Fibroblast of gingiva (primary cell): ENCODE data around the gene PACSIN1.

Experiments used
- DNase-seq: peaks from one replicate; pipeline ENCODE4 v3.0.0-alpha.2; 2011; ENCODE audit warnings: low read depth

The PACSIN1 gene

GRCh38 chr6:34581561-34581920 lies 115.7 kb downstream of the PACSIN1 start:
- no peak for DNase-seq

DNA sequence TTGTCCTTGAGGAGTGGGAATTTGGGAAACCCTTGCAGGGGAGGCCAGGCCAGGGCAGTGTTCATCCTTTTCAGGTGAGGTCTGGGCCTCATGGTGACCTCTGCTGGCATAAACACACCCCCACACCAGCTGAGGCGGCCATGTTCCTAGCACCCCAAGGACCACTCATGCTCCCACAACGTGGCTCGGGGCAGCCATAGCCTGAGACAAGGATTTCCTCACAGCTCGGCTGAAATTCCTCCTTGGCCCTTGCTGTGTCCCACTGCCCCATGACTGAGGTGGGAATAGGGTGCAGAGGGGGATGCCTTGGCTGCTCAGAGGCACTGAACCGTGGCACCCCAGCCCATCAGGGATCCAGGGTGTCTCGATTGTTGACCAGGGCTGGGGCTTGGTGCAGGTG lies 117.6 kb downstream of the PACSIN1 start:
- no peak for DNase-seq

DNA sequence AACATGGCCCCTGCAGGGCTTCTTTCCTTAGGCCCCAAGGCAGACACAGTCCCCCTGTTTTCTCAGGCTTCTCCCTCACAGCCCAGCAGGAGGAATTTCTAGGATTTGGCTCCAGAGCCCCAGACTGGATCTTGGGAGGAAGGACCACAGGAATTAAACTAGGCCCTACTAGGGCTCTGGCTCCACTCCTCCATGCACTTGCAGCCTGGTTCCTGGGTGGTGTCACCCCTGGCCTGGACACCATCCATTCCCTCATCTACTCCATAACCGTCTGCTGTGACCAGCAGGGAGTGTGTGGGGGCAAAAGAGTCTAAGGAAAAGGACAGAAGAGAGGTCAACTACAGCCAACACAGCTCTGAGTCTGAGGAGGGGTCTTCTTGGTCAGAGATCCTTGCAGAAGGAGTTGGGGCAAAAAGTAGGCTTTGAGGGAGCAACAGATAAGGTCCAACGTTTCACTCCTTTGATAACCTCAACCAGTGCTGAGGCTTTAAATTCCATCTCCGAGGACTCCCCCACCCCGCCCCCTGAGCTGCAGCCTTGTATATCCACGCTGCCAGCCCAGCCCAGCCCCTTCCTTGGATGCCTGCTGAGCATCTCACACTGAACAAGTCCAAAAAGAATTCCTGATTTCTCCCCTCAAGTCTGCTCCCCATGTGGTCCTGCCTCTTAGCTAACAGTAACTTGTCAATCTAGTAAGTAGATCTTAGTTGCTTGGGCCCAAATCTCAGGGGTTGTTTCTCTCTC lies 118.2 kb downstream of the PACSIN1 start:
- DNase-seq = no peak

- DNase-seq = no peak
Measured at GRCh38 chr6:34584694-34585093, 118.8 kb downstream of the PACSIN1 start.
